ENCODE results near the gene COX10. TPM values are rescaled to one million over a fixed set of nuclear protein-coding genes. Genes with fewer than 3 reads are reported as not detected.

The COX10 gene
- total RNA-seq, 1 donor from 2014 or later, result 24.8 TPM

DNA sequence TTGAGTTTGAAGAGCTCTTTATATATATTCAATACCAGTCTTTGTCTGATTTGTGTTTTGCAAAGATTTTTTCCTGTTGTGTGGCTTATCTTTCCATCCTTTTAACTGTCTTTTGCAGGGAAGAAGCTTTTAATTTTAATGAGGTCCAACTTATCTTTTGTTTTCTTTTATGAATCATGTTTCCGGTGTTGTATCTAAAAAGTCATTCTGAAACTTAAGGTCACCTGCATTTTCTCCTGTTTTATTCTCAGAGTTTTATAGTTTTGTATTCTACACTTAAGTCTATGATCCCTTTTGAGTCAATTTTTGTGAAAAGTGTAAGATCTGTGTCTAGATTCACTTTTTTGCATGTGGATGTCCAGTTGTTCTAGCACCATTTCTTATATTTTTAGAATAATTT, 24.6 kb upstream of the COX10 start:
- no peak for DNase-seq (ENCODE audit: low read depth)
- TF ChIP-seq, protein P1, sequence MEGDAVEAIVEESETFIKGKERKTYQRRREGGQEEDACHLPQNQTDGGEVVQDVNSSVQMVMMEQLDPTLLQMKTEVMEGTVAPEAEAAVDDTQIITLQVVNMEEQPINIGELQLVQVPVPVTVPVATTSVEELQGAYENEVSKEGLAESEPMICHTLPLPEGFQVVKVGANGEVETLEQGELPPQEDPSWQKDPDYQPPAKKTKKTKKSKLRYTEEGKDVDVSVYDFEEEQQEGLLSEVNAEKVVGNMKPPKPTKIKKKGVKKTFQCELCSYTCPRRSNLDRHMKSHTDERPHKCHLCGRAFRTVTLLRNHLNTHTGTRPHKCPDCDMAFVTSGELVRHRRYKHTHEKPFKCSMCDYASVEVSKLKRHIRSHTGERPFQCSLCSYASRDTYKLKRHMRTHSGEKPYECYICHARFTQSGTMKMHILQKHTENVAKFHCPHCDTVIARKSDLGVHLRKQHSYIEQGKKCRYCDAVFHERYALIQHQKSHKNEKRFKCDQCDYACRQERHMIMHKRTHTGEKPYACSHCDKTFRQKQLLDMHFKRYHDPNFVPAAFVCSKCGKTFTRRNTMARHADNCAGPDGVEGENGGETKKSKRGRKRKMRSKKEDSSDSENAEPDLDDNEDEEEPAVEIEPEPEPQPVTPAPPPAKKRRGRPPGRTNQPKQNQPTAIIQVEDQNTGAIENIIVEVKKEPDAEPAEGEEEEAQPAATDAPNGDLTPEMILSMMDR (conservative IDR thresholded peaks at IDR 0.05; ENCODE audit: low read depth, low read length), result no peak
- no peak overlapping the region for H3K4me3 ChIP-seq (ENCODE audit: low read depth, low read length)

DNA sequence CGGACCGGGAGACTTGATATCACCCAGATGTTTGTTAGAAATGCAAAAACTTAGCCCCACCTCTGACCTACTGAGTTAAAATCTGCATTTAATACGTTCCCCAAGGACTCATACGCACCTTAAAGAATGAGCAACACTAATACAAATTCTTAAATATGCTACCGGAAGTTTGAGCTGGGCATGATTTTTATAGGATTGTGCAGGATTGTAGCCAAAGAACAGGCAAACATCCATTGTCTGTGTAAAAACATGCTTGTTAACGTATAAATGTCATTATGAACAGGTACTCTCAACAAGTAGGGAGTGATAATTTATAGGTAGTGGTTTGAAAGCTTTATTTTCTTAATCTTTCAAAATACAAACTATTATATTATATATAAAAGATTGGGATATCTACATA, 22.3 kb upstream of the COX10 start:
- TF ChIP-seq, protein P1 (conservative IDR thresholded peaks at IDR 0.05; ENCODE audit: low read depth, low read length), result no peak
- no peak overlapping the region for H3K4me3 ChIP-seq (ENCODE audit: low read depth, low read length)
- no peak for DNase-seq (ENCODE audit: low read depth)

DNA sequence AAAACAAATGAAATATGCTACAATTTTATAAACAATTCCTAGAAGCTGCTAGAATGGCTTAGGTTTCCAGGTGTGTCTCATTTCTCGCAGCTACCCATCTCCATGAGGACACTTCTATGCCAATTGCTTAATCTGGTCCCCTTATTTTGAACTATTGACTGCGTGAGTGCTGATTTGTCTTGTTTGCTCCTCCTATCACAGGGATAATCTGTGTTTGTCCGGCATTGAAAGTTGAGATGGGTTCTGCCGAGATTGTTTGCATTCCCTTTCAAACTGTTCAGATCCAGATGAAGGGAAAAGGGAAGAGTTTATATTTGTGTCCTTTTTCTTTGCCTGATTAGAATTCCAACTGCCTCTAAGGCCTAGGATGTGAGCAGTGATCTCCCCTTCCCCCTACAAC, 21.7 kb upstream of the COX10 start:
- H3K4me3 ChIP-seq (ENCODE audit: low read depth, low read length), result no peak overlapping the region
- DNase-seq (ENCODE audit: low read depth), result no peak
- TF ChIP-seq, protein P1 (conservative IDR thresholded peaks at IDR 0.05; ENCODE audit: low read depth, low read length), result no peak

DNA sequence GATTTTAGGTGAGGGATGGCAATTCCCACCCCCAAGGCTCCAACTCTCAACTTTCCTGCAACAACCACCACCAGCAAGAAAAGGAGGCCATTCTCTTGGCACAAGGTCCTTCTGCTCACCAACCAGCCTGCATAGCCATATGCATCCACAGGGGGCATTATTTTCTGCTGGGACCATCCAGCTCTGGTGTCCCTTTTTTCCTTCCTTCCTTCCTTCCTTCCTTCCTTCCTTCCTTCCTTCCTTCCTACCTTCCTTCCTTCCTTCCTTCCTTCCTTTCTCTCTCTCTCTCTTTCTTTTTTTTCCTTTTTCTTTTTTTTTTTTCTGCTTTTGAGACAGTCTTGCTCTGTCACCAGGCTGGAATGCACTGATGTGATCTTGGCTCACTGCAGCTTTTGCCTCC, 21.1 kb upstream of the COX10 start:
- TF ChIP-seq, protein P1 (conservative IDR thresholded peaks at IDR 0.05; ENCODE audit: low read depth, low read length), result peak; percentile 47
- H3K4me3 ChIP-seq (ENCODE audit: low read depth, low read length), result no peak overlapping the region
- no peak for DNase-seq (ENCODE audit: low read depth)

DNA sequence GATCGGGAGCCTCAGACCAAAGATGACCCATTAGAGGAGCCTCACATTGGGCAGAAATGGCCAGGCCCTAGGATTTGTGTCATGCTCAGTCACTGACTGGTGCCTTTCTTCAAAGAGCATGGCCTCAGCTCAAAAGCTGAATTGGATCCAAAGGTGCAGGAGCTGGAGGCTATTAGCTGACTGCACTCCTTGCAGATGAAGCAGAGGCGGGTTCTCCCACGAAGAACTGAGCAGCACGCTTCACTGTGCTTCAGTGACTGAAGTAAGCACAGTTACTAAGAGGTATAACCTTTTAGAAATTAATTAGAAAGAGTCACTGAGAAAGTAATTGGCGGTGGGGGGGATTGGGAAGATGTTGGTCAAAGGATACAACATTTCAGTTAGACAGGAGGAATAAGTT, 18.7 kb upstream of the COX10 start:
- no peak overlapping the region for H3K4me3 ChIP-seq (ENCODE audit: low read depth, low read length)
- no peak for DNase-seq (ENCODE audit: low read depth)
- TF ChIP-seq, protein P1 (conservative IDR thresholded peaks at IDR 0.05; ENCODE audit: low read depth, low read length), result no peak

DNA sequence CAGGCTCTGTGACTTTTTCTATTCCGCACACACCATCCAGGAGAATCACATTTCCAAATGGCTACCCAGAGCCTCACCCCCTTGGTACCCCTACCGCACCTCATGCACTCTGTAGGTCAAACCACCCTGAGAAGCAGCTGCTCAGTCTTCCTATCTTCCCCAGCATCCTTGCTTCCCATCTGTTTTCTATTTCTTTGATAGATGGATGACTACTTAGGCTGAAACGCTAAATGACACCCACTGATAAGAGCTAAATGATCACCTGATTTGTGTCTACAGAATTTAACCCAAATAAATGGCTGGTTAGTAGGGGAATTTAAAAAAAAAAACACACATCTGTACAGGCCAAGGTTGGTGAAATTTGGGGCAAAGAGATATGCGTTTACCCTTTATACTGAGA, 17.6 kb upstream of the COX10 start:
- DNase-seq (ENCODE audit: low read depth), result no peak
- H3K4me3 ChIP-seq (ENCODE audit: low read depth, low read length), result no peak overlapping the region
- TF ChIP-seq, protein P1 (conservative IDR thresholded peaks at IDR 0.05; ENCODE audit: low read depth, low read length), result no peak

DNA sequence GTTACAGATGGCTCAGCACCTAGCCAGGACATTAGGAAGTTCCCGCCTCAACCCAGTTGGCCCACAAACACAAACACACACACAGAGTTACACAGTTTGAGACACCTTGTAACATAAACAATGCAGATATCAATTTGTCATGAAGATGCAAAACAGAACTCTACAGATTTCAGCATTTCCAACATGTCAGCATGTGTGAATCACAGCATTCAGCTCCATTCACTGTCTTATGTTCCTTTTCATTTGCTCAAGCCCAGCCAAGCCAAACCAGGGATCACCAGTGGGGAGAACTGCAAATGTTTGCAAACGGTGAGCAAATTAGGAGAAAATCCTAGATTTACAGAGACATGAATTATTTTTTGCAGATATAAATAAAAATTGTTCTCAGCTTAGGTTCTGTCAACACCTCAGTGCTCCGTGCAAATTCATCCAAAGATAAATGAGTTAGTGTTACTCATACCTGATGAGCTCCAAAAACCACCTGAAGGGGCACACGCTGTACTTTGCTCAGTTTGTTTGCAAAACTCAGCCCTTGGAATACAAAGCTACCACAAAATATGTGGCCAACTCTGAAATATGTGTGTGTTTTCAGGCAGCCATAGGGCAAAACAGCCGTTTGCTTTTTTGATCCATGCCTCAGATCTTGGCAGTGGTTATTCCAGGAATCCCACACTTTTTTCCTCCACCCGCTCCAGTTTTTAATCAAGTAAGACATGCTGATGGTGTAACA, 16.3 kb upstream of the COX10 start:
- DNase-seq (ENCODE audit: low read depth), result no peak
- TF ChIP-seq, protein P1 (conservative IDR thresholded peaks at IDR 0.05; ENCODE audit: low read depth, low read length), result no peak
- H3K4me3 ChIP-seq (ENCODE audit: low read depth, low read length), result no peak overlapping the region

Measured in epithelial cell of proximal tubule (primary cell).